Fibroblast of villous mesenchyme (primary cell): ENCODE measurements around the gene NUP35. TPM values are rescaled to one million over a fixed set of nuclear protein-coding genes. Genes with fewer than 3 reads are reported as not detected.
A peak's percentile ranks its signal among the peaks of the same experiment; 100 is the strongest.
"Not testable (repeated sequence)": the region's sequence is repeated elsewhere in the genome, so short reads cannot be mapped to it uniquely, and the experiment has no call there.

Experiments used
- DNase-seq: peaks from one replicate; pipeline ENCODE4 v3.0.0-alpha.2; 2010; ENCODE audit warnings: low read depth
- H3K4me3 ChIP-seq: 2 replicates; pipeline ENCODE4 v1.5.1; 2011; ENCODE audit warnings: low read depth, mild to moderate bottlenecking, low read length
- CTCF ChIP-seq: IDR thresholded peaks from 2 replicates; pipeline ENCODE4 v1.5.1; 2012; ENCODE audit warnings: low read depth, mild to moderate bottlenecking, low read length; ENCODE audit not compliant: insufficient read depth
- total RNA-seq: library from RNA; depleted of rRNA; stranded (reverse); fragments of >200 nt; gene quantifications from 2 replicates; pipeline ENCODE4 v1.2.3, GENCODE V29; 2012

The NUP35 gene
- total RNA-seq, 1 donor, result 14.2 TPM

DNA sequence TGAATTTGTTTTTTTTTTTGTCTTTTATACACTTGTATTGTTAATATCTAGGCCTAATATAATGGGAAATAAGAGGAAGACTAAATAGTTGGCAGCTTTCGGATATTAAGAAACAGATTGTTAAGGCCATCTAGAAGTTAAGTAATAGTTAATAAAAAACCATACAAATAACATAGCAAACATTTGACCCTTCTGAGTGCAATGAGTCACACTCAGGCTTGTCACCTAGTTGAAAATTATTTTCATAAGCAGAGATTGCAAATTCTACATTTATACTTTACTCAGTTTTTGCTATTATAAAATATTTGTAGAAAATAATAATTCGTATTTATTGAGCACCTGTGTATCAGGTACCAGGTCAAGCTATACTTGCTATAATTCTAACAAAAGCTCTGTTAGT is 2.4 kb downstream of the NUP35 start:
- no peak for DNase-seq

GRCh38 chr2:183134016-183134415 is 9.8 kb downstream of the NUP35 start:
- H3K4me3 ChIP-seq, result no peak overlapping the region
- no peak for TF ChIP-seq CTCF

More for the DNA sequence above, 2.4 kb downstream of the NUP35 start:
- no peak for TF ChIP-seq CTCF
- H3K4me3 ChIP-seq, result no peak overlapping the region

GRCh38 chr2:183148955-183149354 is 24.7 kb downstream of the NUP35 start:
- no peak overlapping the region for H3K4me3 ChIP-seq
- DNase-seq, result peak; percentile 10
- no peak for TF ChIP-seq CTCF

More at GRCh38 chr2:183134016-183134415, 9.8 kb downstream of the NUP35 start:
- DNase-seq, result no peak

GRCh38 chr2:183149489-183149888 is 25.2 kb downstream of the NUP35 start:
- no peak overlapping the region for H3K4me3 ChIP-seq
- TF ChIP-seq CTCF, result no peak
- DNase-seq, result peak; percentile 69

DNA sequence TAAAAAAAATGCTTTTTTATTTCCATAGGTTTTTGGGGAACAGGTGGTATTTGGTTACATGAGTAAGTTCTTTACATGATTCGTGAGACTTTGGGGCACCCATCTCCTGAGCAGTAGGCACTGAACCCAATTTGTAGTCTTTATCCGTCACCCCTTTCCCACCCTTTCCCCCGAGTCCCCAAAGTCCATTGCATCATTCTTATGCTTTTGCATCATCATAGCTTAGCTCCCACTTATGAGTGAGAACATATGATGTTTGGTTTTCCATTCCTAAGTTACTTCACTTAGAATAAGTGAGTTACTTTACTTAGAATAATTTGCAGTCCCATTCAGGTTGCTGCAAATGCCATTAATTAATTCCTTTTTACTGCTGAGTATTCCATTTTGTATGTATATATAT is 28.0 kb downstream of the NUP35 start:
- not testable (repeated sequence) for DNase-seq

DNA sequence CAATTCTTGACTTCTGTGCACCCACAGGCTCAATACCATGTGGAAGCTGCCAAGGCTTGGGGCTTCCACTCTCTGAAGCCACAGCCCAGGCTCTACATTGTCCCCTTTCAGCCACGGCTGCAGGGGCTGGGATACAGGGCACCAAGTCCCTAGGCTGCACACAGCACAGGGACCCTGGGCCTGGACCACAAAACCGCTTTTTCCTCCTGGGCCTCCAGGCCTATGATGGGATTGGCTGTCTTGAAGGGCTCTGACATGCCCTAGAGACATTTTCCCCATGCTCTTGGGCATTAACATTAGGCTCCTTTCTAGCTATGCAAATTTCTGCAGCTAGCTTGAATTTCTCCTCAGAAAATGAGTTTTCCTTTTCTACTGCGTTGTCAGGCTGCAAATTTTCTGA is 29.7 kb downstream of the NUP35 start:
- no peak for DNase-seq
- no peak overlapping the region for H3K4me3 ChIP-seq
- no peak for TF ChIP-seq CTCF

More for the DNA sequence above, 28.0 kb downstream of the NUP35 start:
- H3K4me3 ChIP-seq, result not testable (repeated sequence)

- not testable (repeated sequence) for DNase-seq, H3K4me3 ChIP-seq
These were observed 30.5 kb downstream of the NUP35 start for GRCh38 chr2:183154772-183155171.

GRCh38 chr2:183157131-183157530 is 32.9 kb downstream of the NUP35 start:
- no peak for TF ChIP-seq CTCF
- no peak for DNase-seq
- H3K4me3 ChIP-seq, result no peak overlapping the region
